GM12878 (cell line): ENCODE measurements around the gene C2orf92. TPM values are rescaled to one million over a fixed set of nuclear protein-coding genes. Genes with fewer than 3 reads are reported as not detected.

Experiments used
- ATAC-seq: fragments of 200-7000 bp; cut with Tn5 transposase; 3 replicates; pipeline ENCODE4 v1.9.1; 2020; ENCODE audit warnings: mild to moderate bottlenecking, moderate library complexity
- BruUV-seq: library from RNA; stranded (reverse); fragments of 400-500 nt; replicated peaks from 2 replicates; lab custom pipeline; 2021; lab: Mats Ljungman, UMichigan
- CTCF ChIA-PET: fragments of 300-600 bp; sonication (Branson Sonifier 250); formaldehyde crosslinking; extraction: SDS; loops from one replicate; lab custom pipeline; 2021; ENCODE audit warnings: inconsistent platforms; lab: Yijun Ruan, JAX
- POLR2A ChIA-PET: fragments of 350-600 bp; formaldehyde crosslinking; extraction: SDS; loops from one replicate; lab custom pipeline; 2021; ENCODE audit warnings: inconsistent platforms; lab: Charles Lee
- RAD21 ChIA-PET: fragments of 300-600 bp; sonication (Branson Sonifier 250); formaldehyde crosslinking; loops from one replicate; lab custom pipeline; 2023; ENCODE audit warnings: antibody characterized with exemption; ENCODE audit not compliant: unreplicated experiment; lab: Charles Lee
- SMC1A ChIA-PET: fragments of 300-600 bp; sonication (Branson Sonifier 250); formaldehyde crosslinking; loops from one replicate; lab custom pipeline; 2023; ENCODE audit not compliant: unreplicated experiment, uncharacterized antibody; lab: Charles Lee
- DNase-seq: peaks from one replicate; pipeline ENCODE4 v3.0.0-alpha.2; 2011; ENCODE audit warnings: low read depth, low spot score
- FAIRE-seq: peaks from 3 replicates; lab custom pipeline; 2011; peaks lifted over from hg19 to GRCh38; lab: Jason Lieb, UNC
- H2AFZ ChIP-seq: 2 replicates; pipeline ENCODE4 v1.6.0; 2011; ENCODE audit warnings: low read depth, low read length, control low read depth; ENCODE audit not compliant: control insufficient read depth
- H3K27ac ChIP-seq: 2 replicates; pipeline ENCODE4 v1.5.1; 2011; ENCODE audit warnings: control low read depth; ENCODE audit not compliant: control insufficient read depth, insufficient read depth
- H3K27me3 ChIP-seq, 2 experiments: replicated peaks in 1 of 2; 2 replicates each; pipeline versions ENCODE4 v1.6.0 to v1.6.1; 2011; ENCODE audit warnings: low read length in 1 of 2; ENCODE audit not compliant: control insufficient read depth in 2 of 2, insufficient read depth in 2 of 2
- H3K36me3 ChIP-seq, 2 experiments: 2 replicates each; pipeline ENCODE4 v1.5.1; 2011; ENCODE audit warnings: low read length in 1 of 2; ENCODE audit not compliant: control insufficient read depth in 2 of 2, insufficient read depth in 2 of 2
- H3K4me1 ChIP-seq: 2 replicates; pipeline ENCODE4 v1.6.1; 2011; ENCODE audit warnings: mild to moderate bottlenecking, low read length, moderate library complexity, mixed read lengths; ENCODE audit not compliant: control insufficient read depth, insufficient read depth
- H3K4me2 ChIP-seq: 2 replicates; pipeline ENCODE4 v1.6.0; 2011; ENCODE audit warnings: control low read depth; ENCODE audit not compliant: control insufficient read depth, insufficient read depth
- H3K4me3 ChIP-seq: fragments of 200-600 bp; sonication (generic); 2 replicates; pipeline ENCODE4 v1.5.1; 2016
- H3K79me2 ChIP-seq: 2 replicates; pipeline ENCODE4 v1.6.0; 2011; ENCODE audit warnings: low read length; ENCODE audit not compliant: control insufficient read depth, insufficient read depth
- H3K9ac ChIP-seq: 2 replicates; pipeline ENCODE4 v1.8.0; 2011; ENCODE audit warnings: low read length, control low read depth, mixed read lengths; ENCODE audit not compliant: control insufficient read depth, insufficient read depth
- H3K9me3 ChIP-seq: replicated peaks from 3 replicates; pipeline ENCODE4 v1.5.1; 2011; ENCODE audit warnings: mild to moderate bottlenecking, low read length; ENCODE audit not compliant: control insufficient read depth, insufficient read depth
- H4K20me1 ChIP-seq: 2 replicates; pipeline ENCODE4 v1.6.0; 2011; ENCODE audit not compliant: control insufficient read depth, insufficient read depth
- BMI1 ChIP-seq: fragments of 450-650 bp; IDR thresholded peaks from 2 replicates; pipeline ENCODE4 v1.6.1; 2016; ENCODE audit warnings: mild to moderate bottlenecking, moderate library complexity, borderline replicate concordance
- CHD1 ChIP-seq: IDR thresholded peaks from 2 replicates; pipeline ENCODE4 v1.6.1; 2012; ENCODE audit warnings: low read depth, low read length, improper control_type of control experiment
- CUX1 ChIP-seq: IDR thresholded peaks from 2 replicates; pipeline ENCODE4 v1.6.1; 2012; ENCODE audit warnings: improper control_type of control experiment, low read depth, low read length; ENCODE audit not compliant: insufficient replicate concordance
- MTA2 ChIP-seq: fragments of 450-650 bp; IDR thresholded peaks from 2 replicates; pipeline ENCODE4 v1.6.1; 2016; ENCODE audit warnings: low read depth, mild to moderate bottlenecking, moderate library complexity
- RB1 ChIP-seq: fragments of 450-650 bp; formaldehyde crosslinking; IDR thresholded peaks from 2 replicates; pipeline ENCODE4 v1.6.1; 2017; ENCODE audit warnings: mild to moderate bottlenecking, borderline replicate concordance
- SPI1 ChIP-seq: IDR thresholded peaks from 2 replicates; pipeline ENCODE4 v1.6.1; 2011; ENCODE audit warnings: low read depth, mild to moderate bottlenecking, low read length, moderate library complexity, borderline replicate concordance; ENCODE audit not compliant: insufficient read depth
- TCF7 ChIP-seq: IDR thresholded peaks from 2 replicates; pipeline ENCODE4 v1.6.1; 2014; ENCODE audit warnings: antibody characterized with exemption, borderline replicate concordance
- ZNF592 ChIP-seq: fragments of 450-650 bp; IDR thresholded peaks from 2 replicates; pipeline ENCODE4 v1.6.1; 2017; ENCODE audit warnings: mild to moderate bottlenecking, moderate library complexity
- WGBS: methylation state at CpG from one replicate; pipeline ENCODE4 v1.1.6; 2016; ENCODE audit warnings: low lambda C conversion rate; ENCODE audit not compliant: insufficient replicate concordance, insufficient coverage; ENCODE audit errors: missing lambda C conversion rate; 5-methylcytosine and 5-hydroxymethylcytosine counted together
- in situ Hi-C: fragments of 300-500 bp; cut with MboI; formaldehyde crosslinking; loops from 9 replicates; pipeline ENCODE4 v1.14.3; 2018; ENCODE audit warnings: mixed read lengths
- intact Hi-C: fragments of 100-400 bp; cut with micrococcal nuclease; formaldehyde crosslinking; loops from one replicate; pipeline ENCODE4 v1.14.2; 2022; ENCODE audit not compliant: unreplicated experiment
- polyA plus RNA-seq, 11 experiments: library from polyadenylated mRNA; depleted of rRNA in 4 of 11; unstranded in 6 of 11; stranded (reverse) in 5 of 11; fragments of >200 nt; fragmentation: Nextera tagmentation in 4 of 11; fragmentation: Illumina TruSeq in 1 of 11; extraction: Ambion mirVana in 4 of 11; extraction: Trizol in 1 of 11; gene quantifications; 1 replicate in 1 of 11; 2 replicates in 10 of 11; pipeline versions ENCODE4 v1.2.1 to v1.2.3, GENCODE V29; 2011 to 2016; ENCODE audit warnings: inconsistent platforms in 2 of 11, missing spikeins in 2 of 11, low read depth in 1 of 11
- total RNA-seq, 4 experiments: library from RNA; depleted of rRNA in 3 of 4; stranded (reverse); fragments of >200 nt in 3 of 4; fragmentation: Illumina TruSeq in 1 of 4; extraction: Trizol in 1 of 4; gene quantifications; 2 replicates each; pipeline versions ENCODE4 v1.2.1 to v1.2.3, GENCODE V29; 2013 to 2021
- TF ChIP-seq, protein P1 (sequence below): IDR thresholded peaks from 2 replicates; pipeline ENCODE4 v1.6.1; 2012; ENCODE audit warnings: low read depth, low read length, improper control_type of control experiment

C2orf92 gene
- total and polyA plus RNA-seq, 10 of the 15 experiments (the other 5 are each of a cell fraction or from before 2014, with no cell fraction given), result 0.40 to 10.1 (median 3.7) TPM

- ChIA-PET SMC1A (interaction anchor here (0.9 to 2.8 kb wide), 13 partner anchors 10 to 644 kb away, joined by 3 to 17 read pairs (median 5); no protein-coding TSS in a partner anchor), RAD21 (interaction anchor here (0.8 to 2.7 kb wide), 6 partner anchors 12 to 644 kb away, joined by 3 to 22 read pairs (median 4); no protein-coding TSS in a partner anchor), CTCF (interaction anchor here (0.6 to 4.7 kb wide), 35 partner anchors 11 to 671 kb away, joined by 3 to 39 read pairs (median 4); partner anchors contain the start of gene ZAP70), POLR2A (no interaction called here)
- no TSS peak for BruUV-seq
- no peaks in the 10 kb centered on the region for H3K27me3 ChIP-seq
- ATAC-seq (peak; percentile 78), FAIRE-seq (peak; percentile 91), DNase-seq (no peak)
- H3K27ac ChIP-seq, result no peak overlapping the region
- H3K4me1 ChIP-seq, result peaks cover 7% of the 10 kb centered on the region
- H4K20me1 ChIP-seq, result no peaks in the 10 kb centered on the region
- H2AFZ ChIP-seq, result no peak overlapping the region
- H3K36me3 ChIP-seq, result no peaks in the 10 kb centered on the region
- H3K9ac ChIP-seq, result no peak overlapping the region
- no peak overlapping the region; the same call in 1 of the 2 replicates for H3K4me2 ChIP-seq
- WGBS, result 39% methylated on average over 19 of the region's 19 CpGs
- H3K9me3 ChIP-seq, result no peaks in the 10 kb centered on the region
- intact Hi-C loops, result loop anchor here (1.0 to 2.0 kb wide), 2 partner anchors 528 to 645 kb away; no protein-coding TSS in a partner anchor
- in situ Hi-C loops, result no loop called here
- H3K79me2 ChIP-seq, result no peaks in the 10 kb centered on the region
- H3K4me3 ChIP-seq, result no peak overlapping the region
- TF ChIP-seq MTA2 (no peak), BMI1 (no peak), TCF7 (no peak), ZNF592 (no peak), SPI1 (peak; percentile 23; the same call in 1 of the 2 replicates), CUX1 (no peak), RB1 (0 out of 2 replicates have a peak, but pooled peaks have one; percentile 40), CHD1 (no peak)
- TF ChIP-seq, protein P1, sequence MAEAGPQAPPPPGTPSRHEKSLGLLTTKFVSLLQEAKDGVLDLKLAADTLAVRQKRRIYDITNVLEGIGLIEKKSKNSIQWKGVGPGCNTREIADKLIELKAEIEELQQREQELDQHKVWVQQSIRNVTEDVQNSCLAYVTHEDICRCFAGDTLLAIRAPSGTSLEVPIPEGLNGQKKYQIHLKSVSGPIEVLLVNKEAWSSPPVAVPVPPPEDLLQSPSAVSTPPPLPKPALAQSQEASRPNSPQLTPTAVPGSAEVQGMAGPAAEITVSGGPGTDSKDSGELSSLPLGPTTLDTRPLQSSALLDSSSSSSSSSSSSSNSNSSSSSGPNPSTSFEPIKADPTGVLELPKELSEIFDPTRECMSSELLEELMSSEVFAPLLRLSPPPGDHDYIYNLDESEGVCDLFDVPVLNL, result no peak
Observed at GRCh38 chr2:97740590-97741182, 71.2 kb downstream of the C2orf92 start.
